Tibial nerve (tissue), 3 donors: Measurements from ENCODE around the gene ZBTB5.

Experiments used
- CTCF ChIP-seq, 5 experiments: fragments of 200-600 bp in 3 of 5; fragments of 450-650 bp in 2 of 5; sonication (generic) in 3 of 5; IDR thresholded peaks; one replicate each; pipeline ENCODE4 v1.5.1; 2016 to 2019; ENCODE audit warnings: antibody characterized with exemption in 5 of 5, mild to moderate bottlenecking in 3 of 5, moderate library complexity in 2 of 5
- POLR2A ChIP-seq, 2 donors: fragments of 450-650 bp; IDR thresholded peaks; one replicate each; pipeline ENCODE4 v1.6.1; 2017; ENCODE audit warnings: antibody characterized with exemption in 2 of 2, mild to moderate bottlenecking in 2 of 2, moderate library complexity in 2 of 2

GRCh38 chr9:37501957-37502596 lies 36.8 kb upstream of the ZBTB5 start:
- TF ChIP-seq CTCF (IDR thresholded peaks at IDR 0.05) (no peak), POLR2A (IDR thresholded peaks at IDR 0.05) (no peak)
